Endometrial microvascular endothelial cells (primary cell): Measurements from ENCODE around the gene ANGPT4. TPM values are rescaled to one million over a fixed set of nuclear protein-coding genes. Genes with fewer than 3 reads are reported as not detected.
"Not testable (repeated sequence)": the region's sequence is repeated elsewhere in the genome, so short reads cannot be mapped to it uniquely, and the experiment has no call there.

Source experiments
- in situ Hi-C: cut with HindIII; loops from 2 replicates; pipeline ENCODE4 v1.10.0; 2017; ENCODE audit warnings: low sequenced_read_pairs, low pct_unique_long_range_greater_than_20kb; ENCODE audit errors: inconsistent ontology term
- total RNA-seq: library from RNA; depleted of rRNA; stranded (reverse); fragments of >200 nt; gene quantifications from one replicate; pipeline ENCODE4 v1.2.3, GENCODE V29; 2015; ENCODE audit errors: inconsistent ontology term

Gene ANGPT4
- total RNA-seq, 1 donor from 2014 or later = not detected

DNA sequence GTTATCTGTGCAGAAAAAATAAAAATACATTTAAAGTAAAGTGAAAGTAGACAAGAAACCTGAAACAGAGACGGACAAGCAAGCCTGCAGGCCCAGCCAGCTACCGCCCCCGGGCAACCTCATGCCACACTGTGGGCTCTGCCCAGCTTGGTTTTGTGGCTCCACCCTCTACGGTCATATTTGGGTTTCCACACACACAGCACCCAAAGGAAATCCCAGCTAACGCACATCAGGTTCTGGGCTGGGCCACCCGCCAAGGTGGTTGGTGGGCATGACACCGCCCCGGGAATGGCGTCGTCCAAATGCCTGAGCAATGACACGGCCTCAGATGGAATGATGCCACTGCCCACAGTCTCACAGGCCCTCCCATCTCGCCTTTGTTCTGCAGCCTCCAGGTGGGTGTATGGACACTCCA, 59.8 kb downstream of the ANGPT4 start:
- in situ Hi-C loops = no loop called here

DNA sequence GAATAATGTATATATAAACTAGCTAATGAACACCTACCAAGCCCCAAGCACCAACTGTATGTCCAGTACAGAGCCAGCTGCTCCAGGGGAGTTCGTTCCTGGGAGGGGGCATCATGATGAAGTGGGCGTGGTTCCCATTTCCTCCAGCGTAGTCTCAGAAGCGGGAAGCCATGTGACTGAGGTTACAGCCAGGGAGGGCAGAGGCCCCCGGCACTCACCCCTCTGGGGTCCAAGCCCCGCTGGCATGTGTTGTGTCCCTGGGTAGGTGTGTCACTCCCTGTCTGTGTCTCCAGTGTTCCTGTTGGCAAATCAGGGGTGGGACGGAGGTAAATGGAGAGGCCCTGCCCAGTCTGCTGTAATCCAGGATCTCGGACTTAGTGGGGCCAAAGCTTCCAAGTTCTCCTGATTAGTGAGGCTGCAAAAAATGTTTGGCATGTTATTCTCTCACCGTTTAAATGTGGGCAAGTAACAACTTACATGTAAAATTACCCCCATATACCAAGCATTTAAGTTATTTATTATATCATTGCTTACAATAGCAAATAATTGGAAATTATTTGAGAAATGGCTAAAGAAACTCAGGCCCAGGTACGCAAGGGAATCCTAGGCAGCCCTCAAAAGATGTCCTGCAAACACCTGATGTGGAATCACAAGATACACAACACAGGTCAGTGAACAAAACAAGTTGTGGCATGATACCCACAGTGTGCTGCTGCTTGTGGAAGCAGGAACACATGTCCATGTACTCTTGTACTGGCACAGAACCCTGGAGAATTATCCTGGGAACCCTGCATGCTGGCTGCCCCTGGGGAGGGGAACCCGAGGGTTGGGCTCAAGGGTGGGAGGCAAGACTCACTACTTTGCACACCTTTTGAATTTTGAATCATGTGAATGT, 60.4 kb downstream of the ANGPT4 start:
- in situ Hi-C loops = no loop called here

DNA sequence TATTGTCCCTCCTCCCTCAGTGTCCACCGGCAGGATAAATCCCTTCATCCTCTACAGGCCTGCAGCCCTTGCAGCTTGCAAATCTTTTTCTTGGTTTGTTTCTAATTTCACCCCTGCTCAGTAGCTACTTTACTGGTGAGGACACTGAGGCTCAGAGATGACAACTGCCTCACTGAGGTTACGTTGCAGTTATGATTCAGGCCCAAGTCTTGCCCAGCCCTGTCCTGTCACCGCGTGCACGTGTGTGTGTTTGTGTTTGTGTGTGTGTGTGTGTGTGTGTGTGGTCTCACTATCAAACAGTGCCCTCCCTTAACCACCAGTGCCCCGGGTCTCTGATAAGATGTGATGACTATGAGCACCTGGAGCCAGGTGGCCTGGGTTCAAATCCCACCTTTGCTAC, 61.5 kb downstream of the ANGPT4 start:
- in situ Hi-C loops = no loop called here

DNA sequence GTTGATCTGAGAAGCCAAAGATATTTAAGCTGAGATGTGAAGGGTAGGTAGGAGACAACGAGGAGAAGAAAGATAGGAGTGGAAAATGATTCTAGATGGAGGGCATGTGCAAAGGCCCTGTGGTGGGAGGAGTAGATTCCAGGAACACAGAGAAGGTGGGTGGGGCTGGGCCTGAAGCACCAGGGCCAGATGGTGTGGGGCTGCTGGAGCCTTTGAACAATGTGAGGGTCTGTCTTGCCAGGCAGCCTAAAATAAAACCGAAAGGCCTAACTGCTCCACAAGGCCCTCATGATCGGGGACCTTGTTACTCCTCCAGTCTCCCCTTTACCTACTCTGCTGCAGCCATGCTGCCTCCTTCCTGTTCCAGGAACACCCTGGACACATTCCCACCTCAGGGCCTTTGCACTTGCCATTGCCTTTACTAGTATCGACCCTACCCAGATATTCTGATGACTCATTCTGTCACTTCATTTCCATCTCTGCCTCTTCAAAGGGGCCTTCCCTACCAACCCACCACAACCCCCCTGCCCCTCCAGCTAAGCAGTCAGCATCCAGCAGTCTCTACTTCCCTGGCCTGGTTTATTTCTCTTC, 62.6 kb downstream of the ANGPT4 start:
- in situ Hi-C loops = no loop called here

DNA sequence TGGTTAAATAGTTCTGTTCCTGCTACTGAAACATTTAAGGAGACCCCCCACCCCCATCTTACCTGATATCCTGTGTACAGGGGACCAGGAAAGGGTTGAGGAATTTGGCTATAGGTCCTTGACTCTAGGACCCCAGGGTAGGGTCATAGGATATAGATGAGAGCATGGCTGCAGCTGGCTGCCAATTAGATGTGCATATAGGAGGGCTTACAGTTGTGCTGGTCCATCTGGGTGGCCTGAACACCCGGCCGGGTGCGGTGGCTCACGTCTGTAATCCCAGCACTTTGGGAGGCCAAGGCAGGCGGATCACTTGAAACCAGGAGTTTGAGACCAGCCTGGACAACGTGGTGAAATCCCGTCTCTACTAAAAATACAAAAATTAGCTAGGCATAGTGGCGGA, 67.4 kb downstream of the ANGPT4 start:
- in situ Hi-C loops = not testable (repeated sequence)

DNA sequence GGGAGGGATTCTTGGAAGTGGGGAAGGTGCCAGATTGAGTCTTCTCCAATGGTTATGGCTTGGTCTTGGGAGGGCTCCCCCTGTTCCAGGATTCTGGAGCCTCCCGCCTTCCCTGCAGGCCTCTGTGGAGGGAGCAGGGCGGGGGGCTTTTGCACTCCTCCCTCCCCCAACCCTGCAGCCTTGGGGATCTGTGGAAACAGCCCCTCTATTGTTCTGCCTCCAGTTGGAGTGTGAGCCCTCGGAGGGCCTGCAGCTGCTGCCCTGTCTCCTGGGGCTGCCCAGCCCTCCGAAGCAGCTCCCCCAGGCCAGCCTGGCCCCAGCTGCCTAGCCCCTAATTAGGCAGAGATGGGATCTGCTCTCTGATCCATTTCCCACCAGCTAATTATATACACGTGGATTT, 67.9 kb downstream of the ANGPT4 start:
- in situ Hi-C loops = no loop called here

DNA sequence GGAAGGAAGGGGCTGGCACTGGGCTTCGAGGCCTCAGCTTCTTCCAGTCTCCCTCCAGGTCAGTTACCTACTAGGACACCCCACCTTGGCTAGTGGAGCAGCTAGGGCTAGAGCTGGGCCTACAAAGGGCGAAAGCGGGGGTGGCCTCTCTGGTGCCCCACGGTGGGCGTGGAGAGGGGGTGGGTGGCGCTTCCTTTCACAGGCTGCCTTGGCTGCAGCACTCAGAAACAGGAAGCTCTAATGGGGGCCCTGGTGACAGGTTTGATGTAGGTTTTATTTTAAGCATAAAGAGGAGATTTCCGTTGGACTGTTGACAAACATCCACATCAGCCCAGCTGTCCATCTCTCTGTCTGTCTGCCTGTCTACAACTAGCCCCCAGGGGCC, 69.2 kb downstream of the ANGPT4 start:
- in situ Hi-C loops = no loop called here

DNA sequence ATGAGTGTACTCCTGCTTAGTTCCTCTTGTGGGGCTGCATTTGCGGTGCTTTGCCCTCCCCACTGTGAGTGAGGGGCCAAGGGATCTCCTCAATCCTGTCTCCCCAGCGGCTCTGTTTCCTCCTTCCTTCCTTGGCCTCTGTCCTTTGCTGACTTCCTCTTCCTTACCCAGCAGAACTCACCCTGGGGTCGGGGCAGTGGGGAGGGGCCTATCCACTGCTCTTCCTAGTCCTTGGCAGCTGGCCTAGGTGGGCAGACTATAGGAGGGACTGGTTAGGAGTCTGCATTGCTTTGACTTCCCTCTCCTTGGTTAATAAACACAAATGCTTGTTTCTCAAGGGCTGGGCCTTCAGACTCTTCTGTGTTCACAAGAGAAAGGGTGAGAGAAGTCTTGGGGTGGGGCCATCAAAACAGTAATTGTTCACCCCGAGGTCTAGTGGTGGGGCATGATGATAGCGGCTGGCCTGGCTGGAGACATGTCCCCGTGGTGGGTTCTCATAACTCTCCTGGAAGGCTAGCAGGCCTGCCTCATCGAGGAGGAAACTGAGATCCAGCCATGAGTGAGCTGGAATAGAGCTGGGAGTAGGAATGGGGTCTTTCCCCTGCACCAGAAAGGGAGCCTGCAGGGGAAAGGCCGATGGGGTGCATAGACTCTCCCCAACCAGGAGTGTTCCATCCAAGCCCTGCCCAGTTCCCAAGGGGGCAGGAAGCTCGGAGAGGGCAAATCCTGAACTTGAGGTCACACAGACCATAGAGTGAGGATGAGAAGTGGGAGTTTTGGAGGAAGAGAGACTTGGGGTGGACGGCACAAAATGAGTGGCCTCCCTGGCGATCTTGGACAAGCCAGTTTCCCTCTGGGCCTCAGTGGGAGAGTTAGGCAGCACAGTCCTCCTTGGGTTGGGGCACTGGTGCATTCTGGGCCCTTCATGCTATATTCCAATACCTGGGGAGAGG, 69.9 kb downstream of the ANGPT4 start:
- in situ Hi-C loops = no loop called here

DNA sequence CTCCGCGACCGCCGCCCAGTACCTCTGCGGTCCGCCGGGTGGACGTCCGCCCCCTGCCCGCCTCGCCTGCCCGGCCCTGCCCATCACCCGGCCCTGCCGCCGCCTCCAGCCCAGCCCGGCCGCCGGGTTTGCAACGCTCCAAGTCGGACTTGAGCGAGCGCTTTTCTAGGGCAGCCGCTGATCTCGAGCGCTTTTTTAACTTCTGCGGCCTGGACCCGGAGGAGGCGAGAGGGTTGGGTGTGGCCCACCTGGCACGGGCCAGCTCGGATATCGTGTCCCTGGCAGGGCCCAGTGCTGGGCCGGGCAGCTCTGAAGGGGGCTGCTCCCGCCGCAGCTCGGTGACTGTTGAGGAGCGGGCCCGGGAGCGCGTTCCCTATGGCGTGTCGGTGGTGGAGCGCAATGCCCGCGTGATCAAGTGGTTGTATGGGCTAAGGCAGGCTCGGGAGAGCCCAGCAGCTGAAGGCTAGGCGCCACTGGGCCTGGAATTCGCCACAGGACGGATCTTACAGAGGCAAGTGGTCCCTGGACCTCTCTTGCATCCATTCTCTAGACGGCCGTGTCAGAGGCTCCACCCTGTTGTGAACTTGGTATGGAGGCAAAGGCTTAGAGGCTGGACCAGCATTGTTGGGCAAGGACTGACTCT, 70.8 kb downstream of the ANGPT4 start:
- in situ Hi-C loops = no loop called here

DNA sequence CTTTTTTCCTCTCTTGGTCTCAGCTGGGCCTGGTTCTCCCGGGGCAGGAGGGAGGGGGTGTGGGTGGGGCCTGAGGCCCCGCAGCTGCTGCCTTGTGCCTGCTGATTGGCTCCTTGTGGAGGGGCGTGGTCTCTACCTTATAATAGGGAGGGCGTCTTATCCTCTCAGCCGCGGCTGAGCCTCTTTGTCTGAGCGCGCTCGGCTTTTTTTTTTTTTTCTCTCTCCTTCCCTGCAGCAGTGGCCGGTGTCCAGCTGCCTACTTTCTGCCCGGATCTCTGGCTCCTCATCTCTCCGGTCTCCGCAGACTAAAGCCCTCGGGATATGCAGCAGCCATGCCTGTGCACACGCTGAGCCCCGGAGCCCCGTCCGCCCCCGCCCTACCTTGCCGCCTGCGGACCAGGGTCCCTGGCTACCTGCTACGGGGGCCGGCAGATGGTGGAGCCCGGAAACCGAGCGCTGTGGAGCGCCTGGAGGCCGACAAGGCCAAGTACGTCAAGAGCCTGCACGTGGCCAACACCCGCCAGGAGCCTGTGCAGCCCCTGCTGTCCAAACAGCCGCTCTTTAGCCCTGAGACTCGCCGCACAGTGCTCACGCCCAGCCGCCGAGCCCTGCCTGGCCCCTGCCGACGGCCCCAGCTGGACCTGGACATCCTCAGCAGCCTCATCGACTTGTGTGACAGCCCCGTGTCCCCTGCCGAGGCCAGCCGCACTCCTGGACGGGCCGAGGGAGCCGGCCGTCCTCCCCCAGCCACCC, 71.5 kb downstream of the ANGPT4 start:
- in situ Hi-C loops = no loop called here

DNA sequence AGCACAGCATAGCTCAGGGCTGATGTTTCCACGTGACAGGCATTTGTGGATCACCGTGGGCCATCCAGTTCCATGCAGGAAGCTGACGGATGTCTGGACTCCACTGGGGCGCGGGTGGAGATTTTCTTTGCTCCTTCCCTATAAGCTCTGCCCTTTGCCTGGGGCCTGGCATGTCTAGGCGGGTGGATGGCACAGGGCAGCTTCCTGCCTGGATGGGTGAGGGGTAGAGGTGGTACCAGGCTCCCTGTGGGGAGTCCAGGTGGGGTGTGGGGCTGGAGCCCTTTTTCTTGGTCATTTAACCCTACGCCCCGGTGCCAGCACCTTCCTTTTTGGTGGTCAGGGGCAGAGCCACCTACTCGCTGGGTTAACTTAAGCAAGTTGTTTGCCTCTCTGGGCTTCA, 72.2 kb downstream of the ANGPT4 start:
- in situ Hi-C loops = no loop called here

DNA sequence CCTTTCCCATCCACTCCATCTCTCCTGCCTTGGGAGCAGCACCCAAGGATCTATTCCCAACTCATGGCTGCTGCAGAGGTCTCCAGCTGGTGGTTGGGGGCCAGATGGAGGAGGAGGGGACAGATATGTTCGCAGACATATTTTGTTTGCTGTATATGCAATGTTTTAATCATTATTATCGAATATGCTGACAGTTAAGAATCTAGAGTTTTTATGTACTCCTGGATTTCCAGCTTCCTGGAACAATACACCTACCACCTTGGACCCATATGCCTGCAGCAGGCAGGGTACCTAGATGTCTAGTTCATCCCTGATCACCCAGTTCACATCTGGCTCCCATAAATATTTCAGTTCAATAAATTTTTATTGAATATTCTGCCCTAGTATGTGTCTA, 73.6 kb downstream of the ANGPT4 start:
- in situ Hi-C loops = no loop called here

DNA sequence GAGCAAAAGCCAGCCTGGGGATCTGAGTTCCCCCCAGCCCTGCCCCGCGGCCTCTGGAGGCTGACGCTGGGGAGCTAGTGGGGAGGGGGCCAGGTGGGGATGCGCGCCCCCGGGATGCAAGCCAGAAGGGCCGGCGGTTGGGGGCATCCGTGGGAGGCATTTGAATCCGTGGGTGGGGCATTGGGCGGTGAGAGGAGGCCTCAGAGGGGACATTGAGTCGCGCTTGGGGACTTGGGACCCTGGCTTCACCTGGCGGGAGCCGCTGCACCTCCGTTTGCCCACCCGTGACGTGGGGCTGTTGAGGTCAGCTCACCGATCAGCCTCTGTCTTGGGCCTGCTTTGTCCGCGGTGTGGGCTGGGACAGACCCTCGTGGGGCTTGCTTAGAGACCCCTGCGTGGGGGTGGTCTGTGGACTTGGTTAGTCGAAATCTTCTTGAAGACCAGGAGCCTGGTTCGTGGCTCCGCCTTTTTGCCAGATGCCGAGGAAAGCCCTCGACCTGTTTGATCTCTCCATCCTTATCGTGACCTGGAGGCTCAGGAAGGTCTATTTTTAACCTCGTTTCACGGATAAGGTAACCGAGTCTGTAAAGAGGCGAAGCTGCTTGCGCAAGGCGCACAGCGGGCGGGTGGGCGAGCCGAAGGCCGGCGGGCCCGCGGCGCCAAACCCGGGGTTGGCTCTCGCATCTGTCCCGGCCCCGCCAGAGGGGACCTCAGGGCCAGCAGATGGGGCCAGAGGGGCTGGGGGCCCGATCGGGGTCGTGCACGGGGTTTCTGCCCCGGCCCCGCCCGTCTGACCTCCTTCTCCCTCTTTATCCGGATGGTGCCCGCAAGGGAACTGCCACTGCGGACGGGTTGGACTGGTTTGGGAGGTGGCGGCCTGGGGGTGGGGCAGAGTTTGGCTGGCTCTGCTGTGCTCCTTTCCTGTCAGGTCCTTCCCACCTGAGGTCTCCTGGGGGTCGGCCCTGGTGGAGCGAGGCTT, 74.3 kb downstream of the ANGPT4 start:
- in situ Hi-C loops = no loop called here

DNA sequence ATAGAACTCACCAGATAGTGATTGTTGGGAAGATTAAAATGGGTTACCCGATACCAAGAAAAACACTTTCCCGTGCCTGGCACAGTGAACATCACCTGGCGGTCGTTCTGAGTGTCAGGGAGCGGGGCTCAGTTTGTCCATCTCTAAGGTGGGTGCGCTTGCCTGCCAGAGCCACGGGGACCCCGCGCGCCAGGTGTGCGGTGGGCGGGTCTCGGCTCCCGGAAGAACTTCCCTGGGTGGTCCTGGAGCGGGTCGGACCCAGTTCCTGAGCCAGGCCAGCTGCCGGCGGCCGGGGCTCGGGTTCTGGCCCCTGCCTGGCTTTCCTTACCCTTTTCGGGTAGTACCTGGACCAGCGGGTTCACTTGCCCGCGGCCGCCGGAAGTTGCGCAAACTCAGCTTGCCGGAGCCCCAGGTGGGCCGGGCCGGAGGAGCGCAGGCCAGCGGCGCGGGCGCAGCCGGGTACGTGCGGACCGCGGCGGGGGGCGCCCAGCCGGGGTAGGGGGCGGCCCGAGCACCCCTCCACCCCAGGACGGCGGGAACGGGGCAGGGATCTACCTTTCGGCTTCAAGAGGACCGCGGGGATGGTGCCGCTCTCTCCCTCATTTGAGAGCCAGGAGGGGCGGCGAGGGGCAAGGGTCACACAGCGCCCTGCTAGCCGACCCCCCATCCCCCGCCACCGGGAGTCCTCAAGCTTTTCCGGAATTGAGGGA, 75.1 kb downstream of the ANGPT4 start:
- in situ Hi-C loops = no loop called here

DNA sequence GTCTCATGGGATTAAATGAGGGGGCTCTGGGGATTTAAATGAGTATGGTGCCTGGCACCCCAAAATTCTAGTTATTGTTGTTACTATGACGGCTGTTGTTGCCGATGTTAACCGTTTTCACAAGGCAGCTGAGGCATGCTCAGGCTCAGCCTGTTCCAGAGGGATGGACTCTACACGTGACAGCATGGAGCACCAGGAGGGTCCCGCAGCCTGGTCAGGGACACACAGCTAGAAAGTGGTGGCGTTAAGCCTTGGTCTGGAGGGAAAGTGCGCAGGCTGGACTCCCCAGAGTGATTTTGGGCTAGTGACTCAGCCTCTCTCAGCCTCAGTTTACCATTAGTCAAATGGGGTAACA, 75.7 kb downstream of the ANGPT4 start:
- in situ Hi-C loops = no loop called here

DNA sequence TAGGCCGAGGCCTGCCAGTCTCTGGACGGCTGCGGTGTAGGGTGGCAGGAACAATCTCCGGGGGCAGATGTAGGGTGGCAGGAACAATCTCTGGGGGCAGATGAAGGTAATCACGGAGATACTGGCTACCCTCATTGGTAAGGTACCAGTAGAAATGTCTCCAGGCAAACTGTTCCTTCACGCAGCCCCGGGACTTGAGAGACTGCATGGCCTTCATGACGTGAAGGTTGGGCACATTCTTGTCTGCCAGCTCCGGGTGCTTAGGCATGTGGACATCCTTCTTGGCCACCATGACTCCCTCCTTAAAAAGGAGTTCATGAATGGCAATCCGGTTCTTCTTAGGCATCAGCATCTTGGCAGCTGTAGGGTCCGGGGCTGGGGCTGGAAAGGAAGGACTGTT, 76.5 kb downstream of the ANGPT4 start:
- in situ Hi-C loops = no loop called here

DNA sequence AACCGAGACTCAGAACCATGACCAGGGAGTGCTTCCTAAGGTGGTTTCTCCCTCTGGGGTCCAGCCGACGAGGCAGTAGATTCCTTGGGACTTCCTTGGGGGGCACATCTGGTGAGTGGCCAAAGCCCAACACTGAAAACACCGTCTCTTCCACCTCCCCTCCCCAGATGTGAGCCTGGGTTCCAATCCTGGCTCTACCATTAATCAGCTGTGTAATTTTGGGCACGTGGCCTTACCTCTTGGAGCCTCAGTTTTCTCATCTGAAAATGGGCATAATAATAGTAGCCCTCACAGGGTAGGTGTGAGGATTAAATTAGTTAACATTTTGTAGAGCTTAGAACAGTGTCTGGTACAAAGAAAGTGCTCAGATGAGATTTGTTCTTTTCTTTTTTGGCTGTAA, 77.1 kb downstream of the ANGPT4 start:
- in situ Hi-C loops = no loop called here
